SK-N-MC (cell line): ENCODE measurements around the gene STK4.

ENCODE experiments used
- EZH2 ChIP-seq: fragments of 200-600 bp; sonication (generic); IDR thresholded peaks from one replicate; pipeline ENCODE4 v1.6.1; 2017; ENCODE audit warnings: antibody characterized with exemption
- POLR2AphosphoS5 ChIP-seq: IDR thresholded peaks from 2 replicates; pipeline ENCODE4 v1.6.1; 2012; ENCODE audit warnings: mild to moderate bottlenecking, low read depth, low read length, borderline replicate concordance

DNA sequence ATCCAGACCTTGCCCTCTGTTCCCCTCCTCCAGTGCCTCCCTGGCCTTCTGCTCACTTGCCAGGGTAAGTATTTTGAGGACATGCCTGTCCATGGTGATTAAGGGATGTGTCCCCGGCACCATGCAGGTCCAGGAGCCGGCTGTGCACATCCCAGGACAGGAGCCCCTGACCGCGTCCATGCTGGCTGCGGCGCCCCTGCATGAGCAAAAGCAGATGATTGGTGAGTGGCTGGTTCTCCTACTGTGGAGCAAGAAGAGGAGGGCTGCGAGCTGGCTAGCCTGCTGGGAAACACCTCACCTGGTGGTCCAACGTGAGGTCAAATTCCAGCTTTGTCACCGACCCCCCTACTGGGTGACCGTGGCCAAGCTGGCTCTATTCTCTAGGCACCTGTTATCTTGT, 29.8 kb upstream of the STK4 start:
- TF ChIP-seq EZH2 = no peak
- no peak for TF ChIP-seq POLR2AphosphoS5
